NCI-H1048 (cell line): Measurements from ENCODE around the gene DLK1.

ENCODE experiments used
- DNase-seq: peaks from one replicate; lab custom pipeline; 2025; lab: John Stamatoyannopoulos, UW

Gene DLK1

GRCh38 chr14:100761481-100761880, 34.8 kb downstream of the DLK1 start:
- no peak for DNase-seq

GRCh38 chr14:100762089-100762515, 35.4 kb downstream of the DLK1 start:
- no peak for DNase-seq

GRCh38 chr14:100762901-100763300, 36.2 kb downstream of the DLK1 start:
- DNase-seq: no peak

DNA sequence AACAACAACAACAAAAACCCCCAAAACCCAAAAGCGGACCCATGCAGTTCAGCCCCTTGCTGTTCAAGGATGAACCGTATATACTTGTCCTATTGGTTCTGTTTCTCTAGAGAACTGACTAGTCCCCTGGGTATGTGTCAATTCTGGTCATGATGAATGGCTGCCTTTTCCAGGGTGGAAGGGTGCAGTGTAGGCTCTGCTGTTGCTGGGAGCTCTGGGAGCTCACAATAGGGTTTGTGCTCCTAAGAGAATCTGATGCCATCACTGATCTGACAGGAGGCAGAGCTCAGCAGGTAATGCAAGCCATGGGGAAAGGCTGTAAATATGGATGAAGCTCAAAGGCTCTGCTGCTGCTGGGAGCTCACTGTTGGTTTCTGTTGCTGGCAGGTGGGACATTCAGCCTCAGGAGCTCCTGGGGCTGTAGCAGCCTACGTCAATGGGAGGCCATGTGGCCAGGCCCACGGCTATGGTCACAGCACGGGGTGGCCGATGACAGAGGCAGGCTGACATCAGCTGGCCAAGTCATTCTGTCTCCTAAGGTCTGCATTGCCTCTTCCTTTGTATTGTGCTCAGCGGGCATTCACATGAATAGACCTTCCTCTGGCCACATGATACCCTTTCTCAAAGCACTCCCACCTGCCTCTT, 37.9 kb downstream of the DLK1 start:
- no peak for DNase-seq

DNA sequence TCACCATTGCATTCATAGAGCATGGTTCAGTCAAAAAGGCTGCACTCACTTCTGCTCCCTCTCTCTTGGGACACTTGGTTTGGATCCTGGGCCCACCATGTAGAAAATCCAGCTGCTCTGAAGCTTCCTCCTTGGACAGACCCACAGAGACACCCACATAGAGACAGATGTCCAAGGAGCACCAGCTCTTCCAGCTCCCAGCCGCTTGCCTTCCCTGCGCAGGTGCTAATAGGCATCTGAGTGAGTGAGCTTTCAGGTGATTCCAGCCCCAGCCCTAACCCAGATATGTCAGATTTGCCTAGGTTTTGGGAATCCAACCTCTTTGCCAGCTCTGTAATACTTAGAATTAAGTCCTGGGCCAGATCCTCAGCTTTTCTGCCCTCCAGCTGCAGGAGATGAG, 38.6 kb downstream of the DLK1 start:
- no peak for DNase-seq

GRCh38 chr14:100765991-100766390, 39.3 kb downstream of the DLK1 start:
- DNase-seq: no peak

- DNase-seq: no peak
Observed at GRCh38 chr14:100767003-100767787, 40.5 kb downstream of the DLK1 start.

- no peak for DNase-seq
Observed at GRCh38 chr14:100767788-100768536, 41.3 kb downstream of the DLK1 start.

DNA sequence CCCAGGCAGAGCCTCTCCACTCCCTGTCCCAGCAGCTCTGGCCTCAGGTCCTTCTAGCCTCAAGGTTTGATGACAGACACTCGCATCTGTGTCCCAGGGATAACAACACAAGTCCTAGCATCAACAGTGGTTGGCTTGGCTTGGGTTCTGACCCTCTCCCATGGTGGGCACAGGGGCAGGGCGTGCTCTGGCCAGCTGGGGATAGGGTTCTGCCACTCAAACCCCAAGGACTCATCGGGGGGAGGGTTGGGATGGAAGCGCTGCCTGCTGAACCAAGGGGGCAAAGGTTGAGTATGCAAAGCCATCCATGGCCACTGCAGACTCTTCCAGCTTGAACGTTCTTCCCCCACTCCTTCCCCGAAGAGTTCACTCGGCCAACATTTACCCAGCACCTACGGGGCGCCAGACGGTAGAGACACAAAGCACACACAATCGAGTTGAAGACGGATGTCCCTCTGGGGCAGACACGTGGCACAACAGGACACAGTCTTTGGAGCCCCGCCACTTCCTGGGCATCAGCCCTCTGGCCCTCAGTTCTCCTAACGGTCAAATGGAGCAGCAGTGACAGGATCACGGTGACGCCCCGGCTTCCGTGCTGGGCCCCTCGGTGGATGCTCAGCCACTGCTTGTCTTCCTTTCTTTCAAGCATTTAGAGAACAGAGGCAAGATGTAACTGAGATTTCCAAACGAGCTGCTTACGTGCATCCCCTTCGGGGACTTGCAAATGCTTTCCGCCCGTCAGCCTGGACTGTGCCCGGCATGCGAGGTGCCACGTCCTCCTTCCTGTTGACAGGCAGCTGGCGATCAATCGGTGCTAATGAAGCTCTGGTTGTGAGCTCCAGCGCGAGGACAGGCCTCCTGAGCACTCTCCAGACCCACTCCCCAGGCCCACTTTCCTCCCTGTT, 42.6 kb downstream of the DLK1 start:
- DNase-seq: no peak

- DNase-seq: no peak
Observed at GRCh38 chr14:100770046-100770445, 43.4 kb downstream of the DLK1 start.

GRCh38 chr14:100770605-100771120, 44.0 kb downstream of the DLK1 start:
- no peak for DNase-seq

- DNase-seq: no peak
Observed at GRCh38 chr14:100771121-100771800, 44.6 kb downstream of the DLK1 start.

- no peak for DNase-seq
Observed at GRCh38 chr14:100772607-100773165, 46.0 kb downstream of the DLK1 start.

- DNase-seq: no peak
Observed at GRCh38 chr14:100773331-100774163, 46.9 kb downstream of the DLK1 start.

- no peak for DNase-seq
Observed at GRCh38 chr14:100774164-100774537, 47.5 kb downstream of the DLK1 start.

- DNase-seq: no peak
Observed at GRCh38 chr14:100775351-100775830, 48.7 kb downstream of the DLK1 start.

GRCh38 chr14:100775831-100776591, 49.3 kb downstream of the DLK1 start:
- DNase-seq: no peak

GRCh38 chr14:100776681-100777365, 50.1 kb downstream of the DLK1 start:
- no peak for DNase-seq
